Activated CD4-positive, alpha-beta T cell treated with anti-CD3 and anti-CD28 coated beads for 36 hours (primary cell): ENCODE data around the gene TENT5A. TPM values are rescaled to one million over a fixed set of nuclear protein-coding genes. Genes with fewer than 3 reads are reported as not detected.

Experiments
- ATAC-seq: fragments of 200-7000 bp; cut with Tn5 transposase; one replicate; pipeline ENCODE4 v1.10.0; 2021; ENCODE audit warnings: mild to moderate bottlenecking, moderate library complexity
- CTCF ChIA-PET: fragments of 350-600 bp; sonication (Branson Sonifier 250); formaldehyde crosslinking; loops from one replicate; lab custom pipeline; 2021; ENCODE audit warnings: antibody characterized with exemption; lab: Charles Lee
- POLR2A ChIA-PET: fragments of 350-600 bp; sonication (Branson Sonifier 250); formaldehyde crosslinking; loops from one replicate; lab custom pipeline; 2021; ENCODE audit warnings: antibody characterized with exemption, inconsistent platforms; lab: Charles Lee
- DNase-seq: peaks from one replicate; pipeline ENCODE4 v3.0.0-alpha.2; 2020
- H3K27ac Mint-ChIP-seq: one replicate; pipeline ENCODE4 v1.8.0; 2021; ENCODE audit warnings: mixed read lengths
- H3K27me3 Mint-ChIP-seq: one replicate; pipeline ENCODE4 v1.8.0; 2021; ENCODE audit warnings: mixed read lengths
- H3K36me3 Mint-ChIP-seq: one replicate; pipeline ENCODE4 v1.8.0; 2021; ENCODE audit warnings: low read depth, mixed read lengths
- H3K4me1 Mint-ChIP-seq: one replicate; pipeline ENCODE4 v1.8.0; 2021; ENCODE audit warnings: mixed read lengths
- H3K4me3 Mint-ChIP-seq: one replicate; pipeline ENCODE4 v1.8.0; 2021; ENCODE audit warnings: mild to moderate bottlenecking, moderate library complexity, mixed read lengths
- H3K9me3 Mint-ChIP-seq: one replicate; pipeline ENCODE4 v1.8.0; 2021; ENCODE audit warnings: low read depth, mixed read lengths
- intact Hi-C, 2 experiments: fragments of 100-400 bp; cut with DNase I in 1 of 2; cut with micrococcal nuclease in 1 of 2; formaldehyde crosslinking; loops; one replicate each; pipeline versions ENCODE4 v1.14.2 to v1.15.1; 2022 to 2024; cut with DNase I, micrococcal nuclease
- total RNA-seq, 2 experiments: library from RNA; stranded (reverse); gene quantifications; one replicate each; pipeline ENCODE4 v1.2.3, GENCODE V29; 2021

Gene TENT5A
- total RNA-seq, 2 experiments from 2014 or later: 0.43 to 0.51 TPM

- Mint-ChIP-seq H3K27me3 (peaks cover 2% of the 10 kb centered on the region), H3K4me1 (no peaks in the 10 kb centered on the region), H3K36me3 (no peaks in the 10 kb centered on the region), H3K27ac (no peak overlapping the region), H3K9me3 (no peaks in the 10 kb centered on the region), H3K4me3 (no peak overlapping the region)
- POLR2A ChIA-PET: no interaction called here
- no peak for DNase-seq
- CTCF ChIA-PET: no interaction called here
- no peak for ATAC-seq
- intact Hi-C loops: loop anchor here in 1 of 2 experiments (10.0 kb wide), 1 partner anchor 1625 kb away; no protein-coding TSS in a partner anchor
These were observed 7.3 kb upstream of the TENT5A start for GRCh38 chr6:81759782-81760181.

GRCh38 chr6:81758221-81758620 is 5.7 kb upstream of the TENT5A start:
- peaks cover 5% of the 10 kb centered on the region for H3K27me3 Mint-ChIP-seq

GRCh38 chr6:81756690-81757089 is 4.2 kb upstream of the TENT5A start:
- Mint-ChIP-seq H3K4me1 (peaks cover 5% of the 10 kb centered on the region), H3K27me3 (peaks cover 4% of the 10 kb centered on the region), H3K27ac (no peak overlapping the region), H3K4me3 (no peak overlapping the region), H3K36me3 (no peaks in the 10 kb centered on the region), H3K9me3 (no peaks in the 10 kb centered on the region)
- no peak for DNase-seq
- ATAC-seq: no peak
- intact Hi-C loops: loop anchor here (2.0 to 10.0 kb wide), 2 partner anchors 1544 to 1622 kb away; no protein-coding TSS in a partner anchor
- POLR2A ChIA-PET: no interaction called here
- CTCF ChIA-PET: interaction anchor here (0.6 to 1.2 kb wide), 2 partner anchors 10 to 422 kb away, joined by 3 read pairs; no protein-coding TSS in a partner anchor

More at GRCh38 chr6:81758221-81758620, 5.7 kb upstream of the TENT5A start:
- H3K27ac Mint-ChIP-seq: no peak overlapping the region
- DNase-seq (no peak), ATAC-seq (no peak)
- no peaks in the 10 kb centered on the region for H3K4me1 Mint-ChIP-seq
- intact Hi-C loops: loop anchor here in 1 of 2 experiments (10.0 kb wide), 1 partner anchor 1623 kb away; no protein-coding TSS in a partner anchor
- H3K36me3 Mint-ChIP-seq: no peaks in the 10 kb centered on the region
- CTCF ChIA-PET: no interaction called here
- POLR2A ChIA-PET: no interaction called here
- H3K4me3 Mint-ChIP-seq: no peak overlapping the region
- no peaks in the 10 kb centered on the region for H3K9me3 Mint-ChIP-seq

GRCh38 chr6:81755551-81755950 is 3.1 kb upstream of the TENT5A start:
- Mint-ChIP-seq H3K27me3 (peaks cover 11% of the 10 kb centered on the region), H3K27ac (no peak overlapping the region), H3K36me3 (no peaks in the 10 kb centered on the region), H3K4me3 (no peak overlapping the region), H3K9me3 (no peaks in the 10 kb centered on the region), H3K4me1 (peaks cover 17% of the 10 kb centered on the region)
- DNase-seq (no peak), ATAC-seq (no peak)
- POLR2A ChIA-PET: no interaction called here
- intact Hi-C loops: loop anchor here in 1 of 2 experiments (2.0 to 10.0 kb wide), 2 partner anchors 1151 to 1621 kb away; no protein-coding TSS in a partner anchor
- CTCF ChIA-PET: interaction anchor here (1.2 kb wide), 1 partner anchor 11 kb away, joined by 3 read pairs; no protein-coding TSS in a partner anchor

GRCh38 chr6:81754906-81755305 is 2.4 kb upstream of the TENT5A start:
- Mint-ChIP-seq H3K27ac (no peak overlapping the region), H3K4me1 (peaks cover 19% of the 10 kb centered on the region), H3K27me3 (peaks cover 14% of the 10 kb centered on the region), H3K9me3 (no peaks in the 10 kb centered on the region), H3K4me3 (no peak overlapping the region), H3K36me3 (no peaks in the 10 kb centered on the region)
- DNase-seq (no peak), ATAC-seq (no peak)
- intact Hi-C loops: loop anchor here (1.0 to 10.0 kb wide), 8 partner anchors 303 to 1978 kb away; partner anchors contain the start of genes DOP1A (in 1 of the 2) and UBE3D (in 1 of the 2)
- ChIA-PET POLR2A (no interaction called here), CTCF (interaction anchor here (0.5 kb wide), 1 partner anchor 1983 kb away, joined by 3 read pairs; no protein-coding TSS in a partner anchor)

- intact Hi-C loops: loop anchor here (1.0 to 10.0 kb wide), 11 partner anchors 302 to 1977 kb away; partner anchors contain the start of genes DOP1A (in 1 of the 2), PGM3 (in 1 of the 2), RWDD2A (in 1 of the 2) and UBE3D (in 1 of the 2)
- DNase-seq (peak; percentile 92), ATAC-seq (peak; percentile 73)
- POLR2A ChIA-PET: interaction anchor here (1.0 kb wide), 1 partner anchor 1749 kb away, joined by 3 read pairs; the partner anchor contains the start of gene TTK
- peaks cover 14% of the 10 kb centered on the region for H3K27me3 Mint-ChIP-seq
- no peaks in the 10 kb centered on the region for H3K9me3 Mint-ChIP-seq
- H3K27ac Mint-ChIP-seq: no peak overlapping the region
- H3K4me3 Mint-ChIP-seq: peak overlapping the region; percentile 77
- no peaks in the 10 kb centered on the region for H3K36me3 Mint-ChIP-seq
- CTCF ChIA-PET: interaction anchor here (0.5 to 1.7 kb wide), 11 partner anchors 17 to 1881 kb away, joined by 3 to 4 read pairs (median 3); no protein-coding TSS in a partner anchor
- peaks cover 21% of the 10 kb centered on the region for H3K4me1 Mint-ChIP-seq
These were observed 1.5 kb upstream of the TENT5A start for GRCh38 chr6:81753711-81754577.

GRCh38 chr6:81752921-81753710 is 635 bp upstream of the TENT5A start:
- DNase-seq (peak; percentile 60), ATAC-seq (peak; percentile 17)
- H3K27ac Mint-ChIP-seq: peak overlapping the region; percentile 71
- H3K36me3 Mint-ChIP-seq: no peaks in the 10 kb centered on the region
- H3K9me3 Mint-ChIP-seq: no peaks in the 10 kb centered on the region
- intact Hi-C loops: loop anchor here (1.0 to 10.0 kb wide), 10 partner anchors 301 to 1976 kb away; partner anchors contain the start of genes BCKDHB (in 1 of the 2), DOP1A (in 1 of the 2), PGM3 (in 1 of the 2) and RWDD2A (in 1 of the 2)
- ChIA-PET CTCF (interaction anchor here (0.5 to 1.7 kb wide), 10 partner anchors 13 to 1880 kb away, joined by 3 to 5 read pairs (median 3); no protein-coding TSS in a partner anchor), POLR2A (interaction anchor here (1.0 kb wide), 1 partner anchor 1748 kb away, joined by 3 read pairs; the partner anchor contains the start of gene TTK)
- H3K27me3 Mint-ChIP-seq: peaks cover 14% of the 10 kb centered on the region
- peak overlapping the region; percentile 77 for H3K4me3 Mint-ChIP-seq
- peaks cover 21% of the 10 kb centered on the region for H3K4me1 Mint-ChIP-seq

- Mint-ChIP-seq H3K27ac (no peak overlapping the region), H3K36me3 (peaks cover 3% of the 10 kb centered on the region), H3K4me3 (peak overlapping the region; percentile 77), H3K27me3 (peaks cover 14% of the 10 kb centered on the region), H3K9me3 (no peaks in the 10 kb centered on the region), H3K4me1 (peaks cover 21% of the 10 kb centered on the region)
- peak; percentile 50 for DNase-seq
- POLR2A ChIA-PET: no interaction called here
- ATAC-seq: no peak
- CTCF ChIA-PET: interaction anchor here (0.6 to 1.4 kb wide), 2 partner anchors 14 to 1749 kb away, joined by 3 to 5 read pairs; no protein-coding TSS in a partner anchor
- intact Hi-C loops: loop anchor here (1.0 to 10.0 kb wide), 12 partner anchors 299 to 1974 kb away; partner anchors contain the start of genes BCKDHB (in 2 of the 2), DOP1A (in 1 of the 2), PGM3 (in 1 of the 2) and RWDD2A (in 1 of the 2)
These were observed 945 bp downstream of the TENT5A start for GRCh38 chr6:81751388-81752083.

- ATAC-seq (no peak), DNase-seq (no peak)
- POLR2A ChIA-PET: no interaction called here
- Mint-ChIP-seq H3K4me1 (peaks cover 21% of the 10 kb centered on the region), H3K9me3 (no peaks in the 10 kb centered on the region), H3K36me3 (peaks cover 3% of the 10 kb centered on the region), H3K27me3 (peaks cover 14% of the 10 kb centered on the region), H3K4me3 (peak overlapping the region; percentile 77), H3K27ac (peak overlapping the region; percentile 17)
- CTCF ChIA-PET: interaction anchor here (0.6 kb wide), 1 partner anchor 1748 kb away, joined by 3 read pairs; no protein-coding TSS in a partner anchor
- intact Hi-C loops: loop anchor here (2.0 to 10.0 kb wide), 7 partner anchors 299 to 1974 kb away; partner anchors contain the start of genes BCKDHB (in 1 of the 2), DOP1A (in 1 of the 2) and UBE3D (in 1 of the 2)
These were observed 1.6 kb downstream of the TENT5A start for GRCh38 chr6:81750681-81751387.
